ENCODE measurements around the gene PLEKHG5.
"Not testable (repeated sequence)": the region's sequence is repeated elsewhere in the genome, so short reads cannot be mapped to it uniquely, and the experiment has no call there.

Gene PLEKHG5

GRCh38 chr1:6496365-6496721, 4.9 kb upstream of the PLEKHG5 start:
- TF ChIP-seq CTCF (IDR thresholded peaks at IDR 0.05; ENCODE audit: borderline replicate concordance, insufficient read depth, low read depth, low read length), result no peak
- no peak overlapping the region for H3K4me3 ChIP-seq (ENCODE audit: low read depth, low read length)

- no peak for TF ChIP-seq CTCF (IDR thresholded peaks at IDR 0.05; ENCODE audit: borderline replicate concordance, insufficient read depth, low read depth, low read length)
- no peak overlapping the region for H3K4me3 ChIP-seq (ENCODE audit: low read depth, low read length)
Observed at GRCh38 chr1:6495540-6496364, 4.3 kb upstream of the PLEKHG5 start.

GRCh38 chr1:6495041-6495441, 3.6 kb upstream of the PLEKHG5 start:
- no peak overlapping the region for H3K4me3 ChIP-seq (ENCODE audit: low read depth, low read length)
- no peak for TF ChIP-seq CTCF (IDR thresholded peaks at IDR 0.05; ENCODE audit: borderline replicate concordance, insufficient read depth, low read depth, low read length)

GRCh38 chr1:6494627-6495026, 3.2 kb upstream of the PLEKHG5 start:
- no peak for TF ChIP-seq CTCF (IDR thresholded peaks at IDR 0.05; ENCODE audit: borderline replicate concordance, insufficient read depth, low read depth, low read length)
- no peak overlapping the region for H3K4me3 ChIP-seq (ENCODE audit: low read depth, low read length)

GRCh38 chr1:6493834-6494223, 2.4 kb upstream of the PLEKHG5 start:
- not testable (repeated sequence) for H3K4me3 ChIP-seq (ENCODE audit: low read depth, low read length)

GRCh38 chr1:6491966-6492365, 499 bp upstream of the PLEKHG5 start:
- no peak for TF ChIP-seq CTCF (IDR thresholded peaks at IDR 0.05; ENCODE audit: borderline replicate concordance, insufficient read depth, low read depth, low read length)
- no peak overlapping the region for H3K4me3 ChIP-seq (ENCODE audit: low read depth, low read length)

GRCh38 chr1:6491081-6491449, 402 bp downstream of the PLEKHG5 start:
- TF ChIP-seq CTCF (IDR thresholded peaks at IDR 0.05; ENCODE audit: borderline replicate concordance, insufficient read depth, low read depth, low read length), result no peak
- peak overlapping the region; percentile 80 for H3K4me3 ChIP-seq (ENCODE audit: low read depth, low read length)

Measured in GM12875 (cell line).